22Rv1 (cell line): ENCODE results near the gene DNAJC12.

Experiments used
- CTCF ChIP-seq: fragments of 450-650 bp; IDR thresholded peaks from 2 replicates; pipeline ENCODE4 v1.5.1; 2017; ENCODE audit warnings: mild to moderate bottlenecking
- ZFX ChIP-seq: fragments of 450-650 bp; IDR thresholded peaks from 2 replicates; pipeline ENCODE4 v1.6.1; 2017; ENCODE audit warnings: antibody characterized with exemption, borderline replicate concordance

- TF ChIP-seq CTCF (no peak), ZFX (no peak)
Observed at GRCh38 chr10:67808704-67809103, 29.3 kb downstream of the DNAJC12 start.
